SU-DHL-6 (cell line): ENCODE results near the gene GOLGA3.

Experiments used
- H2AFZ ChIP-seq: fragments of 200-600 bp; sonication (generic); 2 replicates; pipeline ENCODE4 v1.6.1; 2014; ENCODE audit warnings: low read depth, mild to moderate bottlenecking, moderate library complexity, mixed read lengths, antibody characterized with exemption, low read length; ENCODE audit not compliant: severe bottlenecking
- H3F3A ChIP-seq: fragments of 200-600 bp; shearing (Covaris generic); 2 replicates; pipeline ENCODE4 v1.6.0; 2016; ENCODE audit warnings: antibody characterized with exemption, mild to moderate bottlenecking; ENCODE audit not compliant: insufficient read depth
- H3K27ac ChIP-seq: fragments of 200-600 bp; sonication (generic); 2 replicates; pipeline ENCODE4 v1.5.1; 2016; ENCODE audit warnings: low read depth, mild to moderate bottlenecking, low read length, moderate library complexity, mixed read lengths
- H3K27me3 ChIP-seq: fragments of 200-600 bp; sonication (generic), shearing (Covaris generic); 2 replicates; pipeline ENCODE4 v1.6.0; 2014; ENCODE audit warnings: mild to moderate bottlenecking, low read length
- H3K36me3 ChIP-seq: fragments of 200-600 bp; sonication (generic); 2 replicates; pipeline ENCODE4 v1.6.1; 2014; ENCODE audit warnings: mild to moderate bottlenecking, low read length, mixed read lengths
- H3K4me2 ChIP-seq: fragments of 300-600, 200-600 bp; shearing (Covaris generic), sonication (generic); 2 replicates; pipeline ENCODE4 v1.6.0; 2014; ENCODE audit warnings: low read length, low read depth, mild to moderate bottlenecking; ENCODE audit not compliant: poor library complexity, severe bottlenecking
- H3K4me3 ChIP-seq: fragments of 200-600 bp; sonication (generic); 2 replicates; pipeline ENCODE4 v1.5.1; 2014; ENCODE audit warnings: antibody characterized with exemption, low read length, mild to moderate bottlenecking, mixed read lengths; ENCODE audit not compliant: insufficient read depth, poor library complexity, severe bottlenecking
- H3K79me2 ChIP-seq: fragments of 200-600 bp; sonication (generic); 2 replicates; pipeline ENCODE4 v1.6.1; 2014; ENCODE audit warnings: mild to moderate bottlenecking, low read length, moderate library complexity; ENCODE audit not compliant: insufficient read depth
- H3K9ac ChIP-seq: fragments of 200-600 bp; sonication (generic); 2 replicates; pipeline ENCODE4 v1.7.0; 2014; ENCODE audit warnings: mild to moderate bottlenecking, low read length
- H3K9me2 ChIP-seq: fragments of 200-600 bp; sonication (generic); replicated peaks from 2 replicates; pipeline ENCODE4 v1.6.1; 2014; ENCODE audit warnings: low read length; ENCODE audit not compliant: insufficient read depth
- H3K9me3 ChIP-seq: fragments of 200-600 bp; sonication (generic); 2 replicates; pipeline ENCODE4 v1.6.1; 2014; ENCODE audit warnings: low read length, mixed read lengths; ENCODE audit not compliant: insufficient read depth
- H4K20me1 ChIP-seq: fragments of 200-600 bp; sonication (generic); 2 replicates; pipeline ENCODE4 v1.6.1; 2014; ENCODE audit warnings: low read depth, mild to moderate bottlenecking, antibody characterized with exemption, low read length, moderate library complexity, mixed read lengths
- EZH2phosphoT487 ChIP-seq: fragments of 200-600 bp; sonication (generic), shearing (Covaris generic); conservative IDR thresholded peaks from 2 replicates; pipeline ENCODE4 v1.6.1; 2018; ENCODE audit warnings: mild to moderate bottlenecking, antibody characterized with exemption, low read length, moderate library complexity, mixed read lengths
- TF ChIP-seq, protein P1 (sequence below): fragments of 200-600 bp; sonication (generic); IDR thresholded peaks from one replicate; pipeline ENCODE4 v1.5.1; 2017; ENCODE audit warnings: antibody characterized with exemption, mild to moderate bottlenecking, low read length, moderate library complexity; ENCODE audit not compliant: insufficient read depth, poor library complexity, severe bottlenecking

Gene GOLGA3

DNA sequence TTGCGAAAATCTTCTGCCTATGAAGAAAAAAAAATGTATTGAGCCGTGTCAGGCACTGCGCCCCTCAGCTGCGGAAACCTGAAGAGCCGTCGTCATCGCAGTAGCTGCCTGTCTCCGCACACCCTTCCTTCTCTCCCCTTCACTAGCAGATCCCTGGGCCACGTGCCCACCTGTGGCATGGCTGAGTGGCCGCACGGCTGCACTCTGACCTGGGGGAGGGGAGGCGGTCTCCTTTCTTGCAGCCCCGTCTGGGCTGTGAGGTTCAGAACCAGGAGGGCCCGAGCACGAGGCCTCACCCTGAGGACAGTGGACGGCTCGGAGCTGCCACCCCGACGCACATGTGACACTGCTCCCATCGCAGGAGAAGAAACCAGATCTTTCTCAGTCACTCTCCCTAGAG is 93.2 kb downstream of the GOLGA3 start:
- Histone ChIP-seq H3K9ac (no peak overlapping the region), H3K79me2 (no peaks in the 10 kb centered on the region), H3K9me3 (no peaks in the 10 kb centered on the region), H2AFZ (no peak overlapping the region), H3F3A (no peaks in the 10 kb centered on the region), H3K9me2 (no peaks in the 10 kb centered on the region), H3K4me2 (no peak overlapping the region), H3K27me3 (no peaks in the 10 kb centered on the region), H4K20me1 (no peaks in the 10 kb centered on the region; the same call in 1 of the 2 replicates), H3K4me3 (no peak overlapping the region), H3K27ac (no peak overlapping the region), H3K36me3 (peaks cover 37% of the 10 kb centered on the region)
- no peak for TF ChIP-seq EZH2phosphoT487
- TF ChIP-seq, protein P1, sequence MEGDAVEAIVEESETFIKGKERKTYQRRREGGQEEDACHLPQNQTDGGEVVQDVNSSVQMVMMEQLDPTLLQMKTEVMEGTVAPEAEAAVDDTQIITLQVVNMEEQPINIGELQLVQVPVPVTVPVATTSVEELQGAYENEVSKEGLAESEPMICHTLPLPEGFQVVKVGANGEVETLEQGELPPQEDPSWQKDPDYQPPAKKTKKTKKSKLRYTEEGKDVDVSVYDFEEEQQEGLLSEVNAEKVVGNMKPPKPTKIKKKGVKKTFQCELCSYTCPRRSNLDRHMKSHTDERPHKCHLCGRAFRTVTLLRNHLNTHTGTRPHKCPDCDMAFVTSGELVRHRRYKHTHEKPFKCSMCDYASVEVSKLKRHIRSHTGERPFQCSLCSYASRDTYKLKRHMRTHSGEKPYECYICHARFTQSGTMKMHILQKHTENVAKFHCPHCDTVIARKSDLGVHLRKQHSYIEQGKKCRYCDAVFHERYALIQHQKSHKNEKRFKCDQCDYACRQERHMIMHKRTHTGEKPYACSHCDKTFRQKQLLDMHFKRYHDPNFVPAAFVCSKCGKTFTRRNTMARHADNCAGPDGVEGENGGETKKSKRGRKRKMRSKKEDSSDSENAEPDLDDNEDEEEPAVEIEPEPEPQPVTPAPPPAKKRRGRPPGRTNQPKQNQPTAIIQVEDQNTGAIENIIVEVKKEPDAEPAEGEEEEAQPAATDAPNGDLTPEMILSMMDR: no peak

- Histone ChIP-seq H3K36me3 (peaks cover 33% of the 10 kb centered on the region), H3K9me3 (no peaks in the 10 kb centered on the region), H3K27ac (no peak overlapping the region), H2AFZ (no peak overlapping the region), H3K27me3 (no peaks in the 10 kb centered on the region), H3K9me2 (no peaks in the 10 kb centered on the region), H3K4me2 (no peak overlapping the region), H4K20me1 (no peaks in the 10 kb centered on the region), H3F3A (peaks cover 4% of the 10 kb centered on the region; the same call in 1 of the 2 replicates), H3K9ac (no peak overlapping the region), H3K4me3 (no peak overlapping the region), H3K79me2 (no peaks in the 10 kb centered on the region)
- TF ChIP-seq, protein P1: no peak
- TF ChIP-seq EZH2phosphoT487: no peak
Observed at GRCh38 chr12:132734206-132734605, 94.5 kb downstream of the GOLGA3 start.

GRCh38 chr12:132731574-132731973 is 97.1 kb downstream of the GOLGA3 start:
- TF ChIP-seq, protein P1: no peak
- no peaks in the 10 kb centered on the region for H3K9me3 ChIP-seq

More at GRCh38 chr12:132731574-132731973, 97.1 kb downstream of the GOLGA3 start:
- no peaks in the 10 kb centered on the region for H3K27me3 ChIP-seq
- H3K9me2 ChIP-seq: no peaks in the 10 kb centered on the region
- H3F3A ChIP-seq: peaks cover 8% of the 10 kb centered on the region; the same call in 1 of the 2 replicates
- no peaks in the 10 kb centered on the region for H4K20me1 ChIP-seq
- no peak overlapping the region for H3K9ac ChIP-seq
- H3K36me3 ChIP-seq: peaks cover 35% of the 10 kb centered on the region; the same call in 1 of the 2 replicates
- no peak overlapping the region for H2AFZ ChIP-seq
- no peak overlapping the region for H3K4me3 ChIP-seq
- no peak overlapping the region for H3K27ac ChIP-seq
- H3K79me2 ChIP-seq: no peaks in the 10 kb centered on the region
- H3K4me2 ChIP-seq: no peak overlapping the region
